ENCODE data around the gene GGA1. TPM values are rescaled to one million over a fixed set of nuclear protein-coding genes. Genes with fewer than 3 reads are reported as not detected.

The GGA1 gene
- total and polyA plus RNA-seq, 2 of the 4 experiments (the other 2 are of a cell fraction): 17.2 to 48.5 TPM

GRCh38 chr22:37568448-37569008 lies 40.1 kb upstream of the GGA1 start:
- no TSS peak for BruUV-seq (replicated peaks)
- H4K5ac ChIP-seq (ENCODE audit: low read depth, low read length): no peak overlapping the region
- H3K9me1 ChIP-seq (ENCODE audit: insufficient read depth, low read length): peaks cover 17% of the 10 kb centered on the region
- no peak overlapping the region for H3K23ac ChIP-seq (ENCODE audit: low read depth, low read length)
- peaks cover 46% of the 10 kb centered on the region for H3K36me3 ChIP-seq (ENCODE audit: control insufficient read depth, insufficient read depth, low read length)
- peaks cover 28 to 80% of the 10 kb centered on the region in 2 experiments; a peak in 3 of 4 replicates for H3K79me1 ChIP-seq (ENCODE audit: low read depth in 1 of 2, low read length in 2 of 2)
- H2BK15ac ChIP-seq (ENCODE audit: low read depth, low read length): no peak overlapping the region
- intact Hi-C loops (cut with micrococcal nuclease): no loop called here
- 97% methylated on average over 6 of the region's 14 CpGs; no CpG with 5 or more reads in 1 of the 2 experiments for WGBS, 2 experiments (ENCODE audit: extremely low coverage in 2 of 2, insufficient read length in 1 of 2)
- H3K4me1 ChIP-seq (ENCODE audit: control insufficient read depth, insufficient read depth, low read length): peaks cover 16% of the 10 kb centered on the region
- H3K14ac ChIP-seq (replicated peaks; ENCODE audit: low read depth, low read length): no peak overlapping the region
- H3K9me3 ChIP-seq (ENCODE audit: control insufficient read depth, insufficient read depth, low read length): no peaks in the 10 kb centered on the region
- H3K56ac ChIP-seq (ENCODE audit: extremely low read depth, insufficient read depth, low read length): no peak overlapping the region
- H2BK20ac ChIP-seq (ENCODE audit: low read depth, low read length): no peak overlapping the region
- H2BK120ac ChIP-seq (ENCODE audit: low read depth, low read length): no peak overlapping the region
- H3K4me2 ChIP-seq (ENCODE audit: low read depth, low read length): no peak overlapping the region
- H2AK9ac ChIP-seq (replicated peaks; ENCODE audit: low read depth, low read length, poor library complexity): peak overlapping the region; percentile 55
- dilution Hi-C loops (cut with HindIII; ENCODE audit: low sequenced_read_pairs, unreplicated experiment): no loop called here
- H2AK5ac ChIP-seq (ENCODE audit: low read depth, low read length): no peak overlapping the region
- H2BK5ac ChIP-seq (ENCODE audit: low read depth, low read length, poor library complexity, severe bottlenecking): no peak overlapping the region
- no peak overlapping the region for H3K18ac ChIP-seq (ENCODE audit: low read depth, low read length)
- H3K9ac ChIP-seq (ENCODE audit: low read depth, low read length): no peak overlapping the region
- no peak overlapping the region for H4K8ac ChIP-seq (ENCODE audit: low read depth in 2 of 2, low read length in 2 of 2)
- H3K27ac ChIP-seq (ENCODE audit: insufficient read depth, low read length): no peak overlapping the region
- peak overlapping the region; percentile 51 for H2AFZ ChIP-seq (replicated peaks; ENCODE audit: low read length, poor library complexity)
- in situ Hi-C loops (cut with MboI; ENCODE audit: low sequenced_read_pairs): no loop called here
- no peak overlapping the region for H3K4me3 ChIP-seq (ENCODE audit: insufficient read depth, low read depth, low read length)
- no peaks in the 10 kb centered on the region for H3K27me3 ChIP-seq (ENCODE audit: control insufficient read depth, insufficient read depth, low read length)
- TF ChIP-seq USF2 (IDR thresholded peaks at IDR 0.05; ENCODE audit: low read depth, low read length) (no peak), BHLHE40 (IDR thresholded peaks at IDR 0.05; ENCODE audit: low read depth, low read length) (no peak), MXI1 (IDR thresholded peaks at IDR 0.05; ENCODE audit: borderline replicate concordance, low read depth, low read length) (no peak), FOS (IDR thresholded peaks at IDR 0.05; ENCODE audit: low read depth, low read length) (no peak), RCOR1 (IDR thresholded peaks at IDR 0.05; ENCODE audit: insufficient replicate concordance, low read length) (no peak), MAFK (IDR thresholded peaks at IDR 0.05; ENCODE audit: low read depth, low read length) (no peak), SMC3 (IDR thresholded peaks at IDR 0.05; ENCODE audit: low read depth, low read length) (no peak)
- TF ChIP-seq, protein P1, sequence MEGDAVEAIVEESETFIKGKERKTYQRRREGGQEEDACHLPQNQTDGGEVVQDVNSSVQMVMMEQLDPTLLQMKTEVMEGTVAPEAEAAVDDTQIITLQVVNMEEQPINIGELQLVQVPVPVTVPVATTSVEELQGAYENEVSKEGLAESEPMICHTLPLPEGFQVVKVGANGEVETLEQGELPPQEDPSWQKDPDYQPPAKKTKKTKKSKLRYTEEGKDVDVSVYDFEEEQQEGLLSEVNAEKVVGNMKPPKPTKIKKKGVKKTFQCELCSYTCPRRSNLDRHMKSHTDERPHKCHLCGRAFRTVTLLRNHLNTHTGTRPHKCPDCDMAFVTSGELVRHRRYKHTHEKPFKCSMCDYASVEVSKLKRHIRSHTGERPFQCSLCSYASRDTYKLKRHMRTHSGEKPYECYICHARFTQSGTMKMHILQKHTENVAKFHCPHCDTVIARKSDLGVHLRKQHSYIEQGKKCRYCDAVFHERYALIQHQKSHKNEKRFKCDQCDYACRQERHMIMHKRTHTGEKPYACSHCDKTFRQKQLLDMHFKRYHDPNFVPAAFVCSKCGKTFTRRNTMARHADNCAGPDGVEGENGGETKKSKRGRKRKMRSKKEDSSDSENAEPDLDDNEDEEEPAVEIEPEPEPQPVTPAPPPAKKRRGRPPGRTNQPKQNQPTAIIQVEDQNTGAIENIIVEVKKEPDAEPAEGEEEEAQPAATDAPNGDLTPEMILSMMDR (conservative IDR thresholded peaks at IDR 0.05; ENCODE audit: low read depth, low read length): no peak
- H3K4ac ChIP-seq (ENCODE audit: low read depth, low read length): no peak overlapping the region
- ATAC-seq (ENCODE audit: low read depth) (no peak), DNase-seq (no peak)
- no peak overlapping the region for H4K91ac ChIP-seq (ENCODE audit: insufficient read depth, low read depth, low read length)
- ChIA-PET POLR2A (ENCODE audit: unreplicated experiment) (no interaction called here), CTCF (interaction anchor here (1.6 kb wide), 1 partner anchor 19 kb away, joined by 11 read pairs; no protein-coding TSS in a partner anchor)
- peaks cover 86% of the 10 kb centered on the region for H4K20me1 ChIP-seq (ENCODE audit: insufficient read depth, low read length)

Data from IMR-90 (cell line).